Effector CD4-positive, alpha-beta T cell (primary cell): ENCODE measurements around the gene HHEX.

Source experiments
- DNase-seq: peaks from one replicate; pipeline ENCODE4 v3.0.0-alpha.2; 2020

HHEX gene

GRCh38 chr10:92693534-92693893 lies 3.8 kb downstream of the HHEX start:
- no peak for DNase-seq

GRCh38 chr10:92695679-92696605 lies 6.2 kb downstream of the HHEX start:
- no peak for DNase-seq

- no peak for DNase-seq
Measured at GRCh38 chr10:92696606-92697383, 7.0 kb downstream of the HHEX start.

- no peak for DNase-seq
Measured at GRCh38 chr10:92697663-92698511, 8.1 kb downstream of the HHEX start.

- no peak for DNase-seq
Measured at GRCh38 chr10:92699193-92699517, 9.4 kb downstream of the HHEX start.

GRCh38 chr10:92699518-92700381 lies 10.0 kb downstream of the HHEX start:
- no peak for DNase-seq

- DNase-seq, result no peak
Measured at GRCh38 chr10:92702301-92702916, 12.7 kb downstream of the HHEX start.

- DNase-seq, result no peak
Measured at GRCh38 chr10:92712016-92712889, 22.5 kb downstream of the HHEX start.

- DNase-seq, result no peak
Measured at GRCh38 chr10:92714152-92714845, 24.5 kb downstream of the HHEX start.

GRCh38 chr10:92714872-92715271 lies 25.1 kb downstream of the HHEX start:
- no peak for DNase-seq

GRCh38 chr10:92719991-92720830 lies 30.5 kb downstream of the HHEX start:
- DNase-seq, result no peak

GRCh38 chr10:92720831-92721165 lies 31.0 kb downstream of the HHEX start:
- DNase-seq, result no peak

GRCh38 chr10:92722349-92722748 lies 32.6 kb downstream of the HHEX start:
- no peak for DNase-seq

GRCh38 chr10:92727141-92727540 lies 37.4 kb downstream of the HHEX start:
- DNase-seq, result no peak

GRCh38 chr10:92727550-92727949 lies 37.8 kb downstream of the HHEX start:
- no peak for DNase-seq

- DNase-seq, result no peak
Measured at GRCh38 chr10:92729886-92730285, 40.1 kb downstream of the HHEX start.

- no peak for DNase-seq
Measured at GRCh38 chr10:92732958-92733357, 43.2 kb downstream of the HHEX start.

- no peak for DNase-seq
Measured at GRCh38 chr10:92734301-92734700, 44.5 kb downstream of the HHEX start.

GRCh38 chr10:92735938-92736337 lies 46.2 kb downstream of the HHEX start:
- DNase-seq, result no peak
